ENCODE data around the gene MEI1.

Gene MEI1

GRCh38 chr22:41838842-41839618 lies 139.7 kb downstream of the MEI1 start:
- DNase-seq (ENCODE audit: low spot score), result no peak
- no peak for TF ChIP-seq CTCF (IDR thresholded peaks at IDR 0.05; ENCODE audit: extremely low read depth, missing control alignments)

GRCh38 chr22:41840216-41840615 lies 140.9 kb downstream of the MEI1 start:
- no peak for DNase-seq (ENCODE audit: low spot score)
- TF ChIP-seq CTCF (IDR thresholded peaks at IDR 0.05; ENCODE audit: extremely low read depth, missing control alignments), result no peak

GRCh38 chr22:41841085-41841712 lies 141.9 kb downstream of the MEI1 start:
- DNase-seq (ENCODE audit: low spot score), result no peak
- no peak for TF ChIP-seq CTCF (IDR thresholded peaks at IDR 0.05; ENCODE audit: extremely low read depth, missing control alignments)

- TF ChIP-seq CTCF (IDR thresholded peaks at IDR 0.05; ENCODE audit: extremely low read depth, missing control alignments), result no peak
- no peak for DNase-seq (ENCODE audit: low spot score)
Observed at GRCh38 chr22:41842996-41843970, 144.0 kb downstream of the MEI1 start.

- no peak for TF ChIP-seq CTCF (IDR thresholded peaks at IDR 0.05; ENCODE audit: extremely low read depth, missing control alignments)
- DNase-seq (ENCODE audit: low spot score), result no peak
Observed at GRCh38 chr22:41844036-41844435, 144.7 kb downstream of the MEI1 start.

- no peak for TF ChIP-seq CTCF (IDR thresholded peaks at IDR 0.05; ENCODE audit: extremely low read depth, missing control alignments)
Observed at GRCh38 chr22:41844513-41844912, 145.2 kb downstream of the MEI1 start.

More at GRCh38 chr22:41844513-41844912, 145.2 kb downstream of the MEI1 start:
- no peak for DNase-seq (ENCODE audit: low spot score)

Measured in GM20000 (cell line).